PC-3 (cell line): ENCODE results near the gene SUGCT. TPM values are rescaled to one million over a fixed set of nuclear protein-coding genes. Genes with fewer than 3 reads are reported as not detected.

Source experiments
- ATAC-seq: fragments of 200-7000 bp; cut with Tn5 transposase; 2 replicates; pipeline ENCODE4 v1.9.1; 2020; ENCODE audit warnings: mild to moderate bottlenecking, moderate library complexity
- BruUV-seq: library from RNA; stranded (reverse); fragments of 400-500 nt; replicated peaks from 2 replicates; lab custom pipeline; 2021; lab: Mats Ljungman, UMichigan
- CTCF ChIA-PET: fragments of 300-600 bp; sonication (Branson Sonifier 250); formaldehyde crosslinking; loops from one replicate; lab custom pipeline; 2022; ENCODE audit warnings: antibody characterized with exemption; lab: Charles Lee
- POLR2A ChIA-PET: fragments of 300-600 bp; sonication (Branson Sonifier 250); formaldehyde crosslinking; loops from one replicate; lab custom pipeline; 2022; ENCODE audit warnings: antibody characterized with exemption; ENCODE audit not compliant: unreplicated experiment; lab: Charles Lee
- DNase-seq: peaks from one replicate; pipeline ENCODE4 v3.0.0-alpha.2; 2015
- H2AFZ ChIP-seq: fragments of 300-600 bp; sonication (generic); 2 replicates; pipeline ENCODE4 v1.6.0; 2016; ENCODE audit warnings: antibody characterized with exemption, low read length
- H3F3A ChIP-seq: fragments of 300-600 bp; sonication (generic); one replicate; pipeline ENCODE4 v1.6.0; 2017; ENCODE audit warnings: antibody characterized with exemption, low read length, control low read depth, mild to moderate bottlenecking; ENCODE audit not compliant: unreplicated experiment
- H3K27ac ChIP-seq: fragments of 300-600 bp; sonication (generic); 2 replicates; pipeline ENCODE4 v1.5.1; 2016; ENCODE audit warnings: mild to moderate bottlenecking, low read length
- H3K27me3 ChIP-seq: fragments of 300-600 bp; sonication (generic); 2 replicates; pipeline ENCODE4 v1.6.1; 2016; ENCODE audit warnings: low read length, mixed read lengths
- H3K36me3 ChIP-seq: fragments of 300-600 bp; sonication (generic); 2 replicates; pipeline ENCODE4 v1.6.1; 2016; ENCODE audit warnings: low read depth, mixed run types, low read length, mixed read lengths
- H3K4me1 ChIP-seq: fragments of 300-600 bp; sonication (generic); 2 replicates; pipeline ENCODE4 v1.5.1; 2016; ENCODE audit warnings: low read length; ENCODE audit not compliant: insufficient read depth
- H3K4me2 ChIP-seq: fragments of 300-600 bp; sonication (generic); 2 replicates; pipeline ENCODE4 v1.6.0; 2016; ENCODE audit warnings: low read length
- H3K4me3 ChIP-seq: fragments of 300-600 bp; sonication (generic); 2 replicates; pipeline ENCODE4 v1.5.1; 2016; ENCODE audit warnings: mild to moderate bottlenecking, low read length, mixed read lengths
- H3K79me2 ChIP-seq: fragments of 300-600 bp; sonication (generic); 2 replicates; pipeline ENCODE4 v1.6.1; 2017; ENCODE audit warnings: low read length, mixed read lengths
- H3K9ac ChIP-seq: fragments of 300-600 bp; sonication (generic); 2 replicates; pipeline ENCODE4 v1.6.0; 2016; ENCODE audit warnings: mild to moderate bottlenecking, low read length
- H3K9me2 ChIP-seq: fragments of 300-600 bp; sonication (generic); replicated peaks from 2 replicates; pipeline ENCODE4 v1.6.1; 2016; ENCODE audit warnings: mixed run types, low read length, mixed read lengths
- H3K9me3 ChIP-seq: fragments of 300-600 bp; sonication (generic); 2 replicates; pipeline ENCODE4 v1.6.1; 2016; ENCODE audit warnings: low read length, mixed read lengths
- H4K20me1 ChIP-seq: fragments of 300-600 bp; sonication (generic); 2 replicates; pipeline ENCODE4 v1.6.1; 2016; ENCODE audit warnings: low read length, mixed read lengths
- EZH2 ChIP-seq: fragments of 300-600 bp; sonication (generic); IDR thresholded peaks from one replicate; pipeline ENCODE4 v1.6.1; 2017; ENCODE audit warnings: antibody characterized with exemption, mild to moderate bottlenecking, low read length; ENCODE audit not compliant: unreplicated experiment
- EZH2phosphoT487 ChIP-seq: fragments of 300-600 bp; sonication (generic); IDR thresholded peaks from 2 replicates; pipeline ENCODE4 v1.6.1; 2018; ENCODE audit warnings: mild to moderate bottlenecking, antibody characterized with exemption, low read length, borderline replicate concordance
- intact Hi-C: fragments of 100-400 bp; cut with micrococcal nuclease; formaldehyde crosslinking; loops from 2 replicates; pipeline ENCODE4 v1.9.0; 2023
- total RNA-seq: library from RNA; depleted of rRNA; stranded (reverse); fragments of >200 nt; gene quantifications from 2 replicates; pipeline ENCODE4 v1.2.3, GENCODE V29; 2014
- TF ChIP-seq, protein P1 (sequence below): fragments of 300-600 bp; sonication (generic); conservative IDR thresholded peaks from 2 replicates; pipeline ENCODE4 v1.5.1; 2017; ENCODE audit warnings: antibody characterized with exemption, low read depth, mild to moderate bottlenecking, low read length

Gene SUGCT
- total RNA-seq, 1 experiment from 2014 or later = 2.9 TPM

DNA sequence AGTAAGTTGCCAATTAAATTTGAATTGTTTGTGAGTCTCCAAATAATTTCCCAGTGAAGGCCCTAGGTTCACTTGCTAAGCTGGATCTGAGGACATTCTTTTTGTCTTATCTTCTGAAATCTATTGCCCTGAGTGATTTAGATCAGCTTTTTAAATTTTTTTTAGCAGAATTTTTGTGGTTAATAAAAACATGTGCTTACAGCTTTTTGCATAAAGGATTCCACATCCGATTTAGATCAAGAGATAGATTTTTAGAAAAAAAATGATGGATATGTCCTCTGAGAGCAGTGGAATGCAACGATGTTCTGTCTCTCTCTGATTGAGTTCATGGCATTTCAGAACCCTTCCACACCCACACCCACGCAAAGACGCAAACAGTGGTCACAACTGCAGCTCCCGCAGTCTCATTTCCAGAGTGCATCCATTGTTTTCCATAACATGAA lies 358.8 kb downstream of the SUGCT start:
- no peak for ATAC-seq
- no peak overlapping the region for H3K4me2 ChIP-seq
- intact Hi-C loops = no loop called here

DNA sequence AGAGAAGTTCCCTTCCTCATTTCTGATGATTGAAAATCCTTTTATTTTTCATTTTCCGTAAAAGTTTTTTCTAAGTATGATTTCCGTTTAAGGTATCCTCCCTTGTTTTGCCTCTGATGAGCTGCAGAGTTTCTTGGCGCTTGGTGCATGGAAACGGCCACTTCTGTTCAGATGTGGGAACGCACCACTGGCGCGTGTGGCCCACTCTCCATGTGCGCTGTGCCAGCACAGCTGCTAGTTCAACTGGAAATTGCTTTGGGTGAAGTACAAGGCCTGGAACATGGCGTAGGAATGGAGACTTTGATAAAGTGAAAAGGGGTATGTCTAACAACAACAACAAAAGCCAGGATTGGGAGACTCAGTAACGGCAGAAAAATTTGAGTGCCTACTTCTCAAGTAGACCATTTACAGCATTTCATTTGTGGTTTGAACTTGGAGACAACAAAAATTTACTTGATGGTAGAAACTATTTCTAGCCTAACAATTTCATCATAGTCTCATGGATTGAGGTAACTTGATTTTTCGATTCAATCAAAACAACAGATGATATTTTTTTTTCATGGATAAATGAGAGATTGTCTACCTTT lies 364.2 kb downstream of the SUGCT start:
- Histone ChIP-seq H3K27me3 (no peaks in the 10 kb centered on the region), H3K4me2 (no peak overlapping the region), H3K27ac (no peak overlapping the region), H3K4me3 (no peak overlapping the region), H3K4me1 (no peaks in the 10 kb centered on the region), H3K9ac (no peak overlapping the region), H3K9me2 (no peaks in the 10 kb centered on the region), H3K79me2 (no peaks in the 10 kb centered on the region), H3K36me3 (no peaks in the 10 kb centered on the region), H3F3A (no peaks in the 10 kb centered on the region), H4K20me1 (no peaks in the 10 kb centered on the region), H2AFZ (no peak overlapping the region), H3K9me3 (no peaks in the 10 kb centered on the region)
- no TSS peak for BruUV-seq
- intact Hi-C loops = no loop called here
- ChIA-PET CTCF (no interaction called here), POLR2A (no interaction called here)
- ATAC-seq = no peak
- TF ChIP-seq EZH2 (no peak), EZH2phosphoT487 (no peak)
- TF ChIP-seq, protein P1, sequence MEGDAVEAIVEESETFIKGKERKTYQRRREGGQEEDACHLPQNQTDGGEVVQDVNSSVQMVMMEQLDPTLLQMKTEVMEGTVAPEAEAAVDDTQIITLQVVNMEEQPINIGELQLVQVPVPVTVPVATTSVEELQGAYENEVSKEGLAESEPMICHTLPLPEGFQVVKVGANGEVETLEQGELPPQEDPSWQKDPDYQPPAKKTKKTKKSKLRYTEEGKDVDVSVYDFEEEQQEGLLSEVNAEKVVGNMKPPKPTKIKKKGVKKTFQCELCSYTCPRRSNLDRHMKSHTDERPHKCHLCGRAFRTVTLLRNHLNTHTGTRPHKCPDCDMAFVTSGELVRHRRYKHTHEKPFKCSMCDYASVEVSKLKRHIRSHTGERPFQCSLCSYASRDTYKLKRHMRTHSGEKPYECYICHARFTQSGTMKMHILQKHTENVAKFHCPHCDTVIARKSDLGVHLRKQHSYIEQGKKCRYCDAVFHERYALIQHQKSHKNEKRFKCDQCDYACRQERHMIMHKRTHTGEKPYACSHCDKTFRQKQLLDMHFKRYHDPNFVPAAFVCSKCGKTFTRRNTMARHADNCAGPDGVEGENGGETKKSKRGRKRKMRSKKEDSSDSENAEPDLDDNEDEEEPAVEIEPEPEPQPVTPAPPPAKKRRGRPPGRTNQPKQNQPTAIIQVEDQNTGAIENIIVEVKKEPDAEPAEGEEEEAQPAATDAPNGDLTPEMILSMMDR = no peak
- DNase-seq = no peak

More for the DNA sequence above, 358.8 kb downstream of the SUGCT start:
- CTCF ChIA-PET = no interaction called here
- no peak for DNase-seq
- Histone ChIP-seq H2AFZ (no peak overlapping the region), H3K27me3 (no peaks in the 10 kb centered on the region), H3F3A (no peaks in the 10 kb centered on the region), H3K4me1 (no peaks in the 10 kb centered on the region), H3K9ac (no peak overlapping the region), H3K79me2 (no peaks in the 10 kb centered on the region), H3K36me3 (no peaks in the 10 kb centered on the region), H3K9me3 (no peaks in the 10 kb centered on the region), H3K27ac (no peak overlapping the region), H4K20me1 (no peaks in the 10 kb centered on the region), H3K4me3 (no peak overlapping the region), H3K9me2 (no peaks in the 10 kb centered on the region)
- TF ChIP-seq, protein P1 = no peak
- no peak for TF ChIP-seq EZH2phosphoT487
- no peak for TF ChIP-seq EZH2
- POLR2A ChIA-PET = no interaction called here
- no TSS peak for BruUV-seq

DNA sequence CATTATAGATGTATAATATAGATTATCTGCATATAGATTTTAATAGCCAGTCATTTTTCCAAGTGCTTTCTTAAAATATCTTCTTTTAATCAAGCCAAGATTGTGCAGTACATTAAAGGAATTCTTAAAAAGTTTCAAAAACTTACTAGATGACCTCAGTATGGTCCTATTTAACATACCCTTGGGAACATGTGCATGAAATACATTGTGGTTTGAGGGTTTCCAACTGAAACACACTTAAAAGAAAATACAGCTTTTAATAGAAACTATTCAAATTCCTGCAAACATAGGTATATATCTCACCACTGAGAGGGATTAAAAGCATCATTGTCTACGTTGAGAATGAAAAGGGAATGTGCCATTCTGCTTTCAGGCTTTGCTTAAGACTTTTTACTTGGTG lies 364.9 kb downstream of the SUGCT start:
- H3K4me3 ChIP-seq = no peak overlapping the region
- H3K9me3 ChIP-seq = no peaks in the 10 kb centered on the region
- no peak overlapping the region for H2AFZ ChIP-seq
- no peaks in the 10 kb centered on the region for H4K20me1 ChIP-seq
- DNase-seq (no peak), ATAC-seq (no peak)
- ChIA-PET CTCF (no interaction called here), POLR2A (no interaction called here)
- H3K79me2 ChIP-seq = no peaks in the 10 kb centered on the region
- no peaks in the 10 kb centered on the region for H3K27me3 ChIP-seq
- no peaks in the 10 kb centered on the region for H3K36me3 ChIP-seq
- no peak overlapping the region for H3K4me2 ChIP-seq
- no peaks in the 10 kb centered on the region for H3K9me2 ChIP-seq
- H3K27ac ChIP-seq = no peak overlapping the region
- TF ChIP-seq, protein P1 = no peak
- no peak for TF ChIP-seq EZH2
- TF ChIP-seq EZH2phosphoT487 = no peak
- no peaks in the 10 kb centered on the region for H3K4me1 ChIP-seq
- intact Hi-C loops = loop anchor here (10.0 kb wide), 1 partner anchor 1235 kb away; no protein-coding TSS in a partner anchor
- no peak overlapping the region for H3K9ac ChIP-seq
- no TSS peak for BruUV-seq
- no peaks in the 10 kb centered on the region for H3F3A ChIP-seq
